HuH-7 (cell line): ENCODE measurements around the gene EXOC6.
A peak's percentile ranks its signal among the peaks of the same experiment; 100 is the strongest.

Experiments used
- DNase-seq: peaks from one replicate; pipeline ENCODE4 v3.0.0; 2011; ENCODE audit warnings: low spot score

Gene EXOC6, protein sequence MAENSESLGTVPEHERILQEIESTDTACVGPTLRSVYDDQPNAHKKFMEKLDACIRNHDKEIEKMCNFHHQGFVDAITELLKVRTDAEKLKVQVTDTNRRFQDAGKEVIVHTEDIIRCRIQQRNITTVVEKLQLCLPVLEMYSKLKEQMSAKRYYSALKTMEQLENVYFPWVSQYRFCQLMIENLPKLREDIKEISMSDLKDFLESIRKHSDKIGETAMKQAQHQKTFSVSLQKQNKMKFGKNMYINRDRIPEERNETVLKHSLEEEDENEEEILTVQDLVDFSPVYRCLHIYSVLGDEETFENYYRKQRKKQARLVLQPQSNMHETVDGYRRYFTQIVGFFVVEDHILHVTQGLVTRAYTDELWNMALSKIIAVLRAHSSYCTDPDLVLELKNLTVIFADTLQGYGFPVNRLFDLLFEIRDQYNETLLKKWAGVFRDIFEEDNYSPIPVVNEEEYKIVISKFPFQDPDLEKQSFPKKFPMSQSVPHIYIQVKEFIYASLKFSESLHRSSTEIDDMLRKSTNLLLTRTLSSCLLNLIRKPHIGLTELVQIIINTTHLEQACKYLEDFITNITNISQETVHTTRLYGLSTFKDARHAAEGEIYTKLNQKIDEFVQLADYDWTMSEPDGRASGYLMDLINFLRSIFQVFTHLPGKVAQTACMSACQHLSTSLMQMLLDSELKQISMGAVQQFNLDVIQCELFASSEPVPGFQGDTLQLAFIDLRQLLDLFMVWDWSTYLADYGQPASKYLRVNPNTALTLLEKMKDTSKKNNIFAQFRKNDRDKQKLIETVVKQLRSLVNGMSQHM

DNA sequence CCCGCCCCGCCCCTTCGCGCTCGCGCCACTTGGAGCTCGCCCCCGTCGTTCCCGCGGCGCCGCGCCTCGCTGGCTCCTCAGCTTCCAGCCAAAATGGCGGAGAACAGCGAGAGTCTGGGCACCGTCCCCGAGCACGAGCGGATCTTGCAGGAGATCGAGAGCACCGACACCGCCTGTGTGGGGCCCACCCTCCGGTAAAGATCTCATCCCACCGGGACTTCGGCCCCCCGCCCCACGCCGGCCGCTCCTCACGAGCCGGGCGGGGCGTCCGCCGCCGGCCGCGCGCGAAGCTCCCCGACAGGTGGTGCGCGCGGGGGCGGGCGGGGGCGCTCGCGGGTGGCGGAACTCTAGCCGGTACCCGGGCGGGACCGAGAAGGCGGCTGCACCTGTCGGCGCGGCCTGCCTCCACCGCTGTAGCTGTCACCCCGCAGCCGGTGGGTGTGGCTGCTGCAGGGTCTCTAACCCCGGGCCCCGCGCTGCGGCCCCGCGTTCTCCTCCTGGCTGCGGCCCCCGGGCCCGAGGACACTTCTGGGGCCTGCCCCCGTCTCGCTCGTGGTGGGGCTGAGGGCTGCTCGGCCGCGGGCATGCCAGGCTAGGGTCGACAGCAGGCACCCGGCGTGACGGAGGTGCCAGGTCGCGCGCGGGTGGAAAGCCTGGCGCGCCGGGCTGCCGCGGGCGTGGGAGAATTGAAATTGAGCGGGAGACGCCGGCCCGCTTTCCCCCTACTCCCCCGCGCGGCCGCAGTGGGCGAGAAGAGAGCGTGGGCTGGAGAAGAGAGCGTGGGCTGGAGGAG lies at the start of gene EXOC6:
TSS of gene EXOC6 (plus strand) at position 80 of the 793 bp plus-strand sequence. CDS start at position 94, 14 bp downstream.
- peak; percentile 62 for DNase-seq

DNA sequence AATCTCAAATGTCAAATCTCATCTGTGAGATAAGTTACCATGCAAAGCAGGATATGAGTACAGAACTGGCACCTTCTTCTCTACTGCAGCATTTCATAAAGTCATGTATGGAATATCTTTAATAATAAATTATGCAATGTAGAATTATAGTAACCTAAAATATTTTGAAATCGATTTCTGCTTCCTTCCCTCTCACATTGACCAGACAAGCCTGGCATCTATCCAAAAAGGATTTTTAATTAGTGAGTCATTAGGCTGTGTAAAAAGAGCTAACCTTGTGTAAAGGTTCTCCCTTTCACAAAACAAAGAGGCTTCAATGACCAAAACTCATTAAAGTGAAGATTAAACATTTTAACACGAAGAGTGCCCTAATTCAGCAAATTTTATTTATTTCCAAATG lies 48.8 kb upstream of the EXOC6 start:
- DNase-seq = no peak

DNA sequence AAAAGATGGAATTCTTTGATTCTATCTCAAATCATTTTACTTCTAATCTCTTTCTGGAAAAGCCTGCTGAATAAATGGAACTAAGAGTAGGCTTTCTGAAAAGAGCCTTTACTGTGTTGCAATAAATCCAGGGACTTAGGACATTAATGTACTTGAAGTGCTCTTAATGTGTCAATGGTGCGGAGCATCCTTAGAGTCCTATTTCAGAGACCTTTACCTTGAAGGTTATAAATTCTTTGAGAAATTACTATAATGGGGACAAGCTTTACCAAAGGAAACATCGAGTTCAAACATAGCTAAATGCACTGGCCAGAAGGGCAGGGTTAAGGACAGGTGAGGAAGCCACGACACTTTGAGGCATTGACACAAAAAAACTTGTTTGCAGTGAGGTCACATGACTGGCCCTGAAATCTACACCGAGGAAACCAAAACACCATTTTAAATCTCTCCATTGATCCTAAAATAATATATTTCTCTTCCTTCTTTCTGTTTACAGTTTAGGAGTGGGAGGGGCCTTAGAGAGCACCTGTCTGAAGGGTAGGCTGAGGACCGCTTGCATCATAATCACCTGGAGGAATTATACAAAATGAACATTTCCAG lies 48.1 kb upstream of the EXOC6 start:
- DNase-seq = no peak

DNA sequence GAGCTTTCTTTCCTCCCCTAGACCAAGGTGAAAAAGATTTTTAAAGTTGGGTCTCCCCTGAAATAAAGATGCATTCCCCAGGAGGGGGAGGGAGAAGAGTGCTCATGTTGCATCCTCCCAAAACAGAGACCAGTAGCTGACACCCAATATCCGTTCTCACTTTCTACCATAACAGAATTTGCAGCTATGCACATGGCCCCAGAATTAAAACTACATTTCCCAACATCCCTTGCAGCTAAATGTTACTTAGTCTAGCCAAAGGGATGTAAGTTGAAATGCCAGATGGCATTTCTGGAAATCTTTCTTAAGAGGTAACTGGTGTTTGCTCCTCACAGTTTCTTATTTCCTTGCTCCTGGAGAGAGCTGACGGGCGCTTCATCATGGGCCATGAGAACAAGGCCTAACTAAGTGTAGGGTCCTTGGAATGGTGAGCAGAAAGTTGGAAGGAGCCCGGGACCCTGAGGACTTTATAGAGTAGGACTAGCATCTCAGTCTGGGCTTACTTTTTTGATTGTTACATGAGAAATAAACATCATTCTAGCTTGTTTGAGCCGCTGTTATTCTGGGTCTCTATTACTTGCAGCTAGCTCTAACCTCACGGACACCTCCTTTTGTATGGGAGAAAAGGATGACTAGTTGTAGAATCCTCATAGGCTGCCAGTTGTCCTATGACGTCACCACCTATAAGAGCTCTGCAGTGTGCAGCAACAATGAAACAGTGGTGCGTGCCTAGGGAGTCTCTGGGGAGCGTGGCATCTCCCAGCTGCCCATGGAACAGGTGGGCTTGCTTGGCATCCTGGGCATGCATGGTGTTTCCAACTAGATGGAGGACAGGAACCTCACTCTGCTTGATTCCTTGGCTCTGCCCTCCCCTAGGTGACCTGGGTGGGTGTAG lies 46.1 kb upstream of the EXOC6 start:
- no peak for DNase-seq

DNA sequence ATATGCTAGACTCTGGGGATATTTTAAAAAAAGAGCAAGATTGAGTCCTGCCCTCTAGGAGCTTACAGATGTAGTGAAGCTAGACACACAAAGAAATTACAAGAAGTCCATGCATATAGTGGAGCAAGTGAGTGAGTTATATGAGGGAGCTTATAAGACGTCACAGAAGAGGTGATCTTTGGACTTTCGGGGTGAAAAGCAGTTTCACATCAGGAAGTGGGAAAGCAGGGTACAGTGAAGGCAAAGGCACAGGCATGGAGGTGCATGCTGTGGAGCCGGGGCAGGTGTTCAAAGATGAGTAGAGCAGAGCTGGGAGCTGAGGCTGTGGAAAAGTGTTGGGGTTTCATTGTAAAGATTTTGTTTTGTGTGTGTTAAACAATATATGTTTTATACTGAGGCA lies 38.5 kb upstream of the EXOC6 start:
- DNase-seq = no peak

DNA sequence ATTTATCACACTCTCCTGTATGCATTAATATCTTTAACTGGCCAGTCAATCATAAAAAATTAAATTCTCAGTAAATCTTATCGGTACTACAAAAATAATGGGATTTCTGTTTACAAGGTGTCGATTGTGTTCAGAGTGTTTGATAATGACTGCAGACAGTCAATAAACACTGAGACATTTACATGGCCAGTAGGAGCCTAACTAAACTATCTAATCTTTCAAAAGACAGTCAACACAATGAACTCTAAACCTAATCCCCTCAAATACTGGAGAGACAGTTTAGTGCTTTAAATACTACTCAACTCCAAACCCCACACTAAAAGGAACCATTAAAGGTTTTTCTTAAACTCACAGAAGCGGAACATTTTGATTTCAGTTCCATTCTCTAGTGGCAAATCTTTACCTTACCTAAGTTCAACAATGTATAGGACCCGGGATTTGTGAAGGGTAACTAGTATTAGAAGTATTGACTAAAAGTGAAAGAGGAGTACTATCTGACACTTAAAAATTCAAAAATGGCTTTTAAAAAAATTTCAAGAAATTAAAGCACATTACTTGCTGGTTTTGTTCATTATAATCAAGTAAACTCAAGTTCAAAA lies 37.3 kb upstream of the EXOC6 start:
- DNase-seq = no peak

DNA sequence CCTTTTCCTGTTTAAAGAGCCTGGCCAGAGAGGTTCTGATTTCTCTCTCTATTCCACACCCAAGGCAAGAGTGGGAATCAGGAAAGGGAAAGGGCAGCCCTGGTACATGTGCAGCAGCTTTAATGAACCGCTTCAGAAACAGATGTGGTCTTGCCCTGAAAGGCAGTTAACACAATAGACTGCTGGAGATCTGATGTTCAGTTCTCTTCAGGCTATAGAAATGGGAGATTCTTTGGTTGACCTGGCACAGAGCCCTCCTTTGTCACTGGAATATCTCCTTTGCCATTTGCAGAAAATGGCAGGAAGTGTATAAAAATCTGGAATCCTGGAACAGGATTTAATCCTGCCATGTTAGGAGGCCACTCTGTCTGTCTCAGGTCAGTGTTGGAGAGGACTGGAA lies 36.3 kb upstream of the EXOC6 start:
- DNase-seq = no peak

DNA sequence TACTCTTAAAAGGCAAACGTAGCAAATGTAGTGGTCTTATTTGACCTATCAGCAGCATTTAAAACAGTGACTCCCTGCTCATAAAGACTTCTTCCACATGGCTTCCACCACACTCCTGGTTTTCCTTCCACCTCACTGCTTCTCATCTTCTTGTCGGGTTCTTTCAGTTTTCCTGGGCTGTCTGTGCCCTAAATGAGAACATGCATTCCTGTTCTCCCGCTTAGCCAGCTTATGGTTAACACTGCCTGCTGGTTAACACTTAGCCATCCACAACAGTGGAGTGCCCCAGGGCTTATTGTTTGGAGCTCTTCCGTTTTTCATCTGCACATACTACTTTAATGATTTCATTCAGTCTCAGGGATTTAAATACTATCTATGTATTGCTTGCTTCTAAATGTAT lies 34.3 kb upstream of the EXOC6 start:
- DNase-seq = no peak

DNA sequence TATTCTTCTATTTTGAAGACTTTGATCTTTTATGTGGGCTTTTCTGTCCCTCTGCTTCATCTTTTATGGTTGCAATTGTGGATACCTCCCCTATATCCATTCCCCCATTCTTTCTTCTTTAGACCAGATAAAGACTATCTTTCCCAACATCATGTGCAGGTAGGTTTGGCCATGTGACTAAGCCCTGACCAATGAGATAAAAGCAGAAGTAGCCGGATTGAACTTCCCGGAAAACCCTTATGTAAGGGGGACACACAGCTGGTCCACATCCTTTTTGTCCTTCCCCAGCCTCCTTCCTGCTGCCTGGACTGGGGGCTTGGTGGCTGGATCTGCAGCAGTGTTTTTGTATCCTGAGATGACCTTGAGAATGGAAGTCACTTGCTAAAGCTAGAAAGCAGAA lies 33.5 kb upstream of the EXOC6 start:
- no peak for DNase-seq

DNA sequence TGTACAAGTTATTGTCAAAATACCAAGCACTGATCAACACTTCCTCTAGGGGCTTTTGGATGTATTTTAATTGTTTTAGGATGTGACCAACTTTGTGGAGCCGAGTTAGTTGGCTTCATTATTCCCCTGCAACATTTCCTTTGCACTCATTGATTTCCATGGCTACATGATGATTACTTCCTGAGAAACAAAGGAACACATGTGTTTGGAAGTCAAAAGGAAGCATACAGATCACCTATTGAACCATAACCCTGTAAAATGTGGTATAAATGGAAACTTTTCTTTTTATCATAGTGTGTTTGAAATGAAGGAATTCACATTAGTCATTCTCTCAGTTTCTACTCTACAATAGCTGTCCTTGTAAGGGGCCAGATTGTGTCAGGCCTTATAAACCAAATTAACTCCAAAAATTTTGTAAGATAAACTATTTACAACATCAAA lies 32.2 kb upstream of the EXOC6 start:
- DNase-seq = no peak

DNA sequence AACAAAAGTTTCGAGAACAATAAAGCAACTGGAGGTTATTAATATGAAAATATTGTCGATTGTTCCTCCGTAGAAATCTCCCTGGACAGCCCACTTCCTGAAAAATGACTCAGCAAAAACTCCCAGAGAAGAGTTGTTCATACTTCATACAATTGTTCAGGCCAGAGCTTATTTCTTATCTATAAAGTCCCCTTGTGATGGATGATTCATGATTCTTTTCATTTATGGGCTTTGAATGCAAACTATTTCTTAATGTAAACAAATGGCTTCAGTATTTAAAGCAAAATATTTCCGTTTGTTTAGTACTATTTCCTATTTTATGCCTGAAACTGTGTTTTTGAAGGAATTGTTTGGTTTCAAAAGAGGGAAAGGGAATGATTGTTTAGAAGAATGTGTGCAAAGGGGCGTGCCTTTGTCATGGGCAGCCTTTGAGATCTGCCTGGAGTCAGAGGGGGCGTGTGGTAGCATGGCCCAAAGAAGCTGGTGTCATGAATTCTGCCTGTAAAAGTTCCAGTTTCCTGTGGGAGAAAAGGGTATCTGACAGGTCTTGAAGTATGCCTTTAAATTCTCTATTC lies 26.2 kb upstream of the EXOC6 start:
- no peak for DNase-seq

DNA sequence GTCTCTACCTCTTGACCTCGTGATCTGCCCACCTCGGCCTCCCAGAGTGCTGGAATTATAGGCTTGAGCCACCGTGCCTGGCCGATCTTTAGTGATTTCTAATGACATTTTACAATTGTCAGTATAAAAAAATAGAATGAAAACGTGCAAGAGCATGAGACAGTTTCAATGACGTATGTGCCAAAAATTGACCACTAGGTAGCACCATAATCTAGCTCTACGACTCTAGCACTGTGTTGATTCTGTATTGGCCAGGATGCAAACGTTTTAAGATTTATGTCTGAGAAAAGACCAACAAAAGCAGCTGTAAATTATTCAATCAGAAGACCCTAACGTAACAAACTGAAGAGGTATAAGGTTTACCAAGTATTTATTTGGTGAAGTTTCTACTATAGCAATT lies 25.4 kb upstream of the EXOC6 start:
- no peak for DNase-seq

DNA sequence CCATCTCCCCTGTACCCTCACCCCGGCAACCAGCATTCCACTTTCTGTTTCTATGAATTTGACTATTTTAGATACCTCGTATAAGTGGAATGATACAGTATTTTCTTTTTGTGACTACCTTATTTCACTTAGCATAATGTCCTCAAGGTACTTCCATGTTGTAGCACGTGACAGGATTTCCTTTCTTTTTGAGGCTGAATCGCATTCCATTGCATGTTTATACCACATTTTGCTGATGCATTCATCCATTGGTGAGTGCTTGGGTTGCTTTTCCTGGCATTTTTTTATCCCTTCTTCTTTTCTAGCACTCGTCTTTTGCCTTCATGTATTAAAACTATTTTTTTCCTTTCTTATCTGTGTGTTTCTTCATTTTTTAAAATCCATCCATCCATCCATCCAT lies 22.3 kb upstream of the EXOC6 start:
- DNase-seq = no peak

DNA sequence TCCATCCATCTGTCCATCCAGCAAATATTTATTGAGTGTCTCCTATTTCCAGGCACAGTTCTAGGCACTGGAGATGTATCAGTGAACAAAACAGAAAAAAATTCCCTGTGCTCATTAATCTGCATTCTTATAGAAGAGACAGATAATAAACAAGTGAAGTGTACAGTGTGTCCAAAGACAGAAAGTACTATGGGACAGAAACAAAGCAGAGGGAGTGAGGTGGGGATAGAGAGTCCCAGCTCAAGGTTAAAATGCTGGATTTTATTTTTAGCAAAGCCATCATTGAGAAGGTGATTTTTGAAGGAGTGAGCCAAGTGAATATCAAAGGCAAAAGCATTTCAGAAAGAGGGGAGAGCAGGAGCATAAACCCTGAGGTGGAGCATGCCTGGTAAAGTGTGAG lies 21.8 kb upstream of the EXOC6 start:
- no peak for DNase-seq

DNA sequence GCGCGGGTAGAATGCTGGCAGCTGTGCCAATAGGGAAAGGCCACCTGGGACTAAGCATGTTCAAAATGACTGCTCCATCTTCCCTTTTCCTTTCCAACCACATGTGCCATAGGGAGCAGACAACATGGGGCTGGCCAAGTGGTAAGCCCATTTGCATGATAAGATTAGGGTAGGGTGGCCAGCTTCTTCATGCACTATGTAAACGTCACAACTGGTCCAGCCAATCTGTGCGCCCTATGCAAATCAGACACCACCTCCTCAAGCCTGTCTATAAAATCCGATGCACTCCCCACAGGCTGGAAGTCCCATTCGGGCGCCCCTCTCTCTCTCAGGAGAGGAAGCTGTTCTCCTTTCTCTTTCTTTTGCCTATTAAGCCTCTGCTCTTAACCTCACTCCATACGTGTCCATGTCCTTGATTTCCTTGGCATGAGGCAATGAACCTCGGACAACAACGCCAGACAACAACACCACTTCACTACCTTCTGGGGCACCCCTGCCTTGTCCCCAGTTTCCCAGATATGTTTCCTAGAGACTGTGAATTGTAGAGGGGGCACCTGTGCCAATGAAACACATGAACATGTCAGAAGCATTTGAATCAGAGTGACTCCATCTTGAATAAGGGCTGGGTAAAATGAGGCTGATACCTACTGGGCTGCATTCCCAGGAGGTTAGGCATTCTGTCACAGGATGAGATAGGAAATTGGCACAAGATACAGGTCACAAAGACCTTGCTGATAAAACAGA lies 19.1 kb upstream of the EXOC6 start:
- DNase-seq = no peak

DNA sequence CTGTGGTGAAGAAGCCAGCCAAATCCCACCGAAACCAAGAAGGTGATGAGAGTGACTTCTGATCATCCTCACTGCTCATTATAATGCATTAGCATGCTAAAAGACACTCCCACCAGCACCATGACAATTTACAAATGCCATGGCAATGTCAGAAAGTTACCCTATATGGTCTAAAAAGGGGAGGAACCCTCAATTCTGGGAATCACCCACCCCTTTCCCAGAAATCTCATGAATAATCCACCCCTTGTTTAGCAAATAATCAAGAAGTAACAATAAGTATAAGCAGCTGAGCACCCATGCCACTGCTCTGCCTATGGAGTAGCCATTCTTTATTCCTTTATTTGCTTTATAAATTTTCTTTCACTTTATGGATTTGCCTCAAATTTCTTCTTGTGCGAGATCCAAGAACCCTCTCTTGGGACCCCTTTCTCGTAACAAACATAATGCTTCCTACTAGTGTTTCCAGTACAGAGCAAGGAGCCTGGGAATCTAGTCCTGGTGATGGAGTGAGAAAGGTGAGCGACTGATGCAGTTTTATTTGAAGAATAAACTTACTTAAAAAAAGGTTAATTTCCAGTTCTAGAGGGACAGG lies 18.4 kb upstream of the EXOC6 start:
- no peak for DNase-seq

DNA sequence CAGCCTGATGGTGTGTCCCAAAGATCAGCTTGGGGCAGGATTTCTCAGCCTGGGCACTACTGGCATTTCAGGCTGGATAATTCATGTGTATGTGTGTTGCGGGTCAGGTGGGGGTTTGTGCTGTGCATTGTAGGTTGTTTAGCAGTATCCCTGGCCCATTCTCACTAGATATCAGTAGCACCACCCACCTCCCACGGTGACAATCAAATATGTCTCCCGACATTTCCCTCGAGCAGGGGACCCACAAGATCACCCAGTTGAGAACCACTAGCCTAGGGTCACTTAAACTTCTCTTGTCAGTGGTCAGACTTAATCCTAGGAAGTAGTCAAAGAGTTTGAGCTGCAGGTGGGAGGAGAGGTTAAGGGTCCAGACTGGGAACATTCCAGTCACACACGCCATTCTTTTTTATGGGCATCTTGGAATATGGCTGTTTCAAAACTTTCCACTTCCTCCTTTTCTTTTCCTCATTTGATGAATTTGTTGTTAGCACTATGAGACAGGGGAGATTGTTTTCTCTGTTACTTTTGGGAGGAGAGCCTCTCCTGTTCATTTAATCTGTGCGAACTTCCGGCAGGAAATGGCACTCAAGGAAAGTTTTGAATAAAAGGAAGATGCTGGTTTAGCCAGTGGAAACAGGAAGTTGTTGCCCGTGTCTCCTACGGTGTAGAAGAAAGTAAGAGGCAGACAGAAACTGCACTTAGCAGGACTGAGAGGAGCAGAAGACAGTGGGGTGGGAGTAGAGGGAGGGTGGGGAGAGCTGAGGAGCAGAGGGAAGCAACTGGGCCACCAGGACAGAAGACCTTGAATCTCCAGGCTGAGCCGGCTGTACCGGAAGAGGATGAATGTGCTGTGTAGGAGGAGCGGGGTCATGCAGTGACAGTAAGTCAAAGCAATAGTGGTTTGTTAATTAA lies 17.6 kb upstream of the EXOC6 start:
- DNase-seq = no peak

DNA sequence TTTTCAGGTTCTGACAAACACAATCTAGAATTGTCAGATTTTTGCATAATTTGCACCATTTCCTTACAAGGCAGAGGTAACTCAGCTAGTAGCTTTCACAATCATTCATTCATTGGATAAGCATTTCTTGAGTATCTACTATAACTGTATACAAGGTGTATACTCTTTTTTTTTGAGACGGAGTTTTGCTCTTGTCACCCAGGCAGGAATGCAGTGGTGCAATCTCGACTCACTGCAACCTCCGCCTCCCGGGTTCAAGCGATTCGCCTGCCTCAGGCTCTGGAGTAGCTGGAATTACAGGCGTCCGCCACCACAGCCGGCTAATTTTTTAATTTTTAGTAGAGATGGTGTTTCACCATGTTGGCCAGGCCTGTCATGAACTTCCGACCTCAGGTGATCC lies 16.2 kb upstream of the EXOC6 start:
- no peak for DNase-seq
